Measurements from ENCODE around the gene SOX30. TPM values are rescaled to one million over a fixed set of nuclear protein-coding genes. Genes with fewer than 3 reads are reported as not detected.
"Not testable (repeated sequence)": the region's sequence is repeated elsewhere in the genome, so short reads cannot be mapped to it uniquely, and the experiment has no call there.

Gene SOX30
- polyA plus RNA-seq (2013, experiment 1 of 2), result 0.25 TPM
- polyA plus RNA-seq (2013, experiment 2 of 2), result 0.19 TPM

- H3K27me3 ChIP-seq (ENCODE audit: insufficient read depth, low read length), result peaks cover 10% of the 10 kb centered on the region
- peaks cover 14% of the 10 kb centered on the region; the same call in 1 of the 2 replicates for H3K9me3 ChIP-seq (ENCODE audit: insufficient read depth, low read depth, low read length)
- no peaks in the 10 kb centered on the region for H3K36me3 ChIP-seq (ENCODE audit: insufficient read depth, low read length)
- H3K4me3 ChIP-seq (ENCODE audit: low read length), result peak within 1 kb of the TSS; percentile 54
- peak within 1 kb of the TSS; percentile 49; the same call in 1 of the 2 replicates for H3K9ac ChIP-seq (ENCODE audit: low read depth, low read length)
- H3K4me1 ChIP-seq (ENCODE audit: insufficient read depth, low read length), result no peaks in the 10 kb centered on the region
- H3K27ac ChIP-seq (ENCODE audit: low read depth, low read length), result no peak within 1 kb of the TSS
- 96% methylated on average over 14 of the region's 15 CpGs for WGBS
Observed at GRCh38 chr5:157652377-157652692, at the start of gene SOX30. Gene SOX30, minus strand, starts transcription at chr5:157652438. Its CDS starts 360 bp downstream, at chr5:157652078.

GRCh38 chr5:157698674-157699073, 46.4 kb upstream of the SOX30 start:
- not testable (repeated sequence) for H3K27me3 ChIP-seq (ENCODE audit: insufficient read depth, low read length); H3K27ac ChIP-seq (ENCODE audit: low read depth, low read length); H3K4me1 ChIP-seq (ENCODE audit: insufficient read depth, low read length); H3K36me3 ChIP-seq (ENCODE audit: insufficient read depth, low read length); H3K4me3 ChIP-seq (ENCODE audit: low read length); H3K9ac ChIP-seq (ENCODE audit: low read depth, low read length)
- peaks cover 44% of the 10 kb centered on the region for H3K9me3 ChIP-seq (ENCODE audit: insufficient read depth, low read depth, low read length)
- WGBS, result 87% methylated on average over 4 of the region's 4 CpGs

- H3K9ac ChIP-seq (ENCODE audit: low read depth, low read length); H3K27me3 ChIP-seq (ENCODE audit: insufficient read depth, low read length); H3K4me3 ChIP-seq (ENCODE audit: low read length); H3K27ac ChIP-seq (ENCODE audit: low read depth, low read length); H3K36me3 ChIP-seq (ENCODE audit: insufficient read depth, low read length); H3K4me1 ChIP-seq (ENCODE audit: insufficient read depth, low read length): not testable (repeated sequence)
- H3K9me3 ChIP-seq (ENCODE audit: insufficient read depth, low read depth, low read length), result peaks cover 40% of the 10 kb centered on the region
- WGBS, result 96% methylated on average over 3 of the region's 3 CpGs
Observed at GRCh38 chr5:157696154-157696553, 43.9 kb upstream of the SOX30 start.

- not testable (repeated sequence) for H3K36me3 ChIP-seq (ENCODE audit: insufficient read depth, low read length); H3K9ac ChIP-seq (ENCODE audit: low read depth, low read length); H3K4me3 ChIP-seq (ENCODE audit: low read length); H3K27me3 ChIP-seq (ENCODE audit: insufficient read depth, low read length); H3K27ac ChIP-seq (ENCODE audit: low read depth, low read length); H3K4me1 ChIP-seq (ENCODE audit: insufficient read depth, low read length)
- WGBS, result 90% methylated on average over 25 of the region's 25 CpGs
- H3K9me3 ChIP-seq (ENCODE audit: insufficient read depth, low read depth, low read length), result peaks cover 21% of the 10 kb centered on the region
Observed at GRCh38 chr5:157693816-157694215, 41.6 kb upstream of the SOX30 start.

- H3K4me3 ChIP-seq (ENCODE audit: low read length), result no peak overlapping the region
- H3K4me1 ChIP-seq (ENCODE audit: insufficient read depth, low read length), result no peaks in the 10 kb centered on the region
- H3K9me3 ChIP-seq (ENCODE audit: insufficient read depth, low read depth, low read length), result 0 out of 2 replicates have a peak, but pooled peaks cover 4% of the 10 kb centered on the region
- no peaks in the 10 kb centered on the region for H3K36me3 ChIP-seq (ENCODE audit: insufficient read depth, low read length)
- no peak overlapping the region for H3K27ac ChIP-seq (ENCODE audit: low read depth, low read length)
- WGBS, result 95% methylated on average over 53 of the region's 53 CpGs
- no peaks in the 10 kb centered on the region for H3K27me3 ChIP-seq (ENCODE audit: insufficient read depth, low read length)
- H3K9ac ChIP-seq (ENCODE audit: low read depth, low read length), result no peak overlapping the region
Observed at GRCh38 chr5:157690690-157691433, 38.6 kb upstream of the SOX30 start.

GRCh38 chr5:157689942-157690689, 37.9 kb upstream of the SOX30 start:
- WGBS, result 94% methylated on average over 52 of the region's 52 CpGs
- H3K36me3 ChIP-seq (ENCODE audit: insufficient read depth, low read length), result no peaks in the 10 kb centered on the region
- H3K4me3 ChIP-seq (ENCODE audit: low read length), result no peak overlapping the region
- no peaks in the 10 kb centered on the region for H3K4me1 ChIP-seq (ENCODE audit: insufficient read depth, low read length)
- no peaks in the 10 kb centered on the region for H3K27me3 ChIP-seq (ENCODE audit: insufficient read depth, low read length)
- H3K9ac ChIP-seq (ENCODE audit: low read depth, low read length), result no peak overlapping the region
- 0 out of 2 replicates have a peak, but pooled peaks cover 4% of the 10 kb centered on the region for H3K9me3 ChIP-seq (ENCODE audit: insufficient read depth, low read depth, low read length)
- no peak overlapping the region for H3K27ac ChIP-seq (ENCODE audit: low read depth, low read length)

GRCh38 chr5:157687198-157687554, 34.9 kb upstream of the SOX30 start:
- Histone ChIP-seq H3K9me3 (ENCODE audit: insufficient read depth, low read depth, low read length) (no peaks in the 10 kb centered on the region), H3K4me3 (ENCODE audit: low read length) (no peak overlapping the region), H3K4me1 (ENCODE audit: insufficient read depth, low read length) (no peaks in the 10 kb centered on the region), H3K27me3 (ENCODE audit: insufficient read depth, low read length) (no peaks in the 10 kb centered on the region), H3K36me3 (ENCODE audit: insufficient read depth, low read length) (no peaks in the 10 kb centered on the region), H3K27ac (ENCODE audit: low read depth, low read length) (no peak overlapping the region), H3K9ac (ENCODE audit: low read depth, low read length) (no peak overlapping the region)
- WGBS, result 100% methylated on average over 1 of the region's 1 CpG

- H3K27me3 ChIP-seq (ENCODE audit: insufficient read depth, low read length); H3K36me3 ChIP-seq (ENCODE audit: insufficient read depth, low read length); H3K9ac ChIP-seq (ENCODE audit: low read depth, low read length); H3K4me1 ChIP-seq (ENCODE audit: insufficient read depth, low read length); H3K4me3 ChIP-seq (ENCODE audit: low read length); H3K9me3 ChIP-seq (ENCODE audit: insufficient read depth, low read depth, low read length); H3K27ac ChIP-seq (ENCODE audit: low read depth, low read length): not testable (repeated sequence)
- WGBS, result 89% methylated on average over 14 of the region's 14 CpGs
Observed at GRCh38 chr5:157686276-157687197, 34.3 kb upstream of the SOX30 start.

GRCh38 chr5:157682257-157682656, 30.0 kb upstream of the SOX30 start:
- no peak overlapping the region for H3K9ac ChIP-seq (ENCODE audit: low read depth, low read length)
- no peaks in the 10 kb centered on the region for H3K36me3 ChIP-seq (ENCODE audit: insufficient read depth, low read length)
- H3K27ac ChIP-seq (ENCODE audit: low read depth, low read length), result no peak overlapping the region
- no peaks in the 10 kb centered on the region for H3K27me3 ChIP-seq (ENCODE audit: insufficient read depth, low read length)
- H3K4me3 ChIP-seq (ENCODE audit: low read length), result no peak overlapping the region
- no peaks in the 10 kb centered on the region for H3K4me1 ChIP-seq (ENCODE audit: insufficient read depth, low read length)
- 89% methylated on average over 3 of the region's 3 CpGs for WGBS
- H3K9me3 ChIP-seq (ENCODE audit: insufficient read depth, low read depth, low read length), result no peaks in the 10 kb centered on the region

- no peak overlapping the region for H3K27ac ChIP-seq (ENCODE audit: low read depth, low read length)
- H3K27me3 ChIP-seq (ENCODE audit: insufficient read depth, low read length), result no peaks in the 10 kb centered on the region
- no peak overlapping the region for H3K4me3 ChIP-seq (ENCODE audit: low read length)
- 90% methylated on average over 4 of the region's 4 CpGs for WGBS
- no peaks in the 10 kb centered on the region for H3K9me3 ChIP-seq (ENCODE audit: insufficient read depth, low read depth, low read length)
- no peak overlapping the region for H3K9ac ChIP-seq (ENCODE audit: low read depth, low read length)
- H3K4me1 ChIP-seq (ENCODE audit: insufficient read depth, low read length), result no peaks in the 10 kb centered on the region
- H3K36me3 ChIP-seq (ENCODE audit: insufficient read depth, low read length), result no peaks in the 10 kb centered on the region
Observed at GRCh38 chr5:157681048-157681447, 28.8 kb upstream of the SOX30 start.

GRCh38 chr5:157680239-157680638, 28.0 kb upstream of the SOX30 start:
- Histone ChIP-seq H3K27ac (ENCODE audit: low read depth, low read length) (no peak overlapping the region), H3K27me3 (ENCODE audit: insufficient read depth, low read length) (no peaks in the 10 kb centered on the region), H3K36me3 (ENCODE audit: insufficient read depth, low read length) (no peaks in the 10 kb centered on the region), H3K9me3 (ENCODE audit: insufficient read depth, low read depth, low read length) (no peaks in the 10 kb centered on the region), H3K4me1 (ENCODE audit: insufficient read depth, low read length) (no peaks in the 10 kb centered on the region), H3K9ac (ENCODE audit: low read depth, low read length) (no peak overlapping the region), H3K4me3 (ENCODE audit: low read length) (no peak overlapping the region)
- WGBS, result 96% methylated on average over 2 of the region's 2 CpGs
